Glomerular visceral epithelial cell (primary cell): ENCODE results near the gene PHACTR3.

Experiments
- DNase-seq: peaks from one replicate; pipeline ENCODE4 v3.0.0-alpha.2; 2016; ENCODE audit errors: extremely low spot score

Gene PHACTR3

GRCh38 chr20:59622496-59622895 is 18.2 kb downstream of the PHACTR3 start:
- no peak for DNase-seq

DNA sequence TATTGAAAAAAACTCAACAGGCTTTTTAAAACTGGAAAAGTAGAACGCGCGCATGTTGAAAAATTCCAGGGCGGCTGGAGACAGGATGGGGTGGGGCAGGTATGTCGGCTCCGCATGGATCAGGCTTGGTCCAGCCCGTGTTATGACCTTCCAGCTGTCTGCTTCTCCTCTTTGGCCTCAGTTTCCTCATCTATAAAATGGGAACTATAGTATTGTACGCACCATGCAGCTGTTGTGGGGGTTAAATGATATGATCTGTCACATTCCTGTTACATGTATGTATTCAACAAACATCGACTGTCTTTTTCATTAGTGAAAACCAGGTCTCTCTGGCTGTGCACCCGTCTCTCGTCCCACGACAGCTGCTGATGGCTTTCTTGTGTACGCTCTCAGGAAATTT is 18.8 kb downstream of the PHACTR3 start:
- DNase-seq = no peak

- no peak for DNase-seq
Measured at GRCh38 chr20:59623583-59623982, 19.2 kb downstream of the PHACTR3 start.

DNA sequence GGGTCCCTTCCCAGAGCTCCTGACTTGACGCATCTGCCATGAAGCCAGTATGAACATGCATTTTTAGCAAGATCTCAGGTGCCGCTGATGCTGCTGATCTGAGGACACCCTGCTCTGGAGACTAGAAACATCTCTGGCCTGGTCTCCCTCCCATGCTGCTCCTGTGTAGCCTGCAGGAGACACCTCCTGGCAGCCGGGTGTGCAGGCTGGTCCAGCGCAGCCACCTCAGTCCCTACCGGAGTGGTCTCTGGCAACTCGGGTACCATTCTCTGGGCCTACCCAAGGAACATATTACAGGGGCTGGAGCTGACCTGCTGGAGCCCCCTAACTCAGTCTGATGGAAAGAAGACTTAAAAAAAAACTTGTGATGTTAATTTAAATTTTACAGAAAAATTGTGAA is 20.1 kb downstream of the PHACTR3 start:
- DNase-seq = no peak

- DNase-seq = no peak
Measured at GRCh38 chr20:59625214-59625922, 21.0 kb downstream of the PHACTR3 start.

DNA sequence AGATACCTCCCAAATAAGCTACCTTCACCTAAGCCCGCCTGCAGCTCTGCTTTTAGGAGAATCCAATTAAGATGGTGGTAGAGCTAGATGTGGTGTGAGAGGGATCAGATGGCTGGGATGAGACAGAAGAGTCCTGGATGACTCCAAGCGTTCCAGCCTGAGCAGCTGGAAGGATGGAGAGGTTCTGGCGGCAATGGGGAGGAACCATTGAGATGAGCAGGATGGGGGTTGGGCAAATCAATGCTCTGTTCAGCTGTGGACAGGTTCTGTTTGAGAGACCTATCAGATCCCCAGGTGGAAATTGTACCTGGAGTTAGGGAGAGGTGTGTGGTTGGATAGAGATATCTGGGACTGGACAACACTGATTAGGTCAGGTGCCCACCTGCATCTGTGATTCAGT is 23.0 kb downstream of the PHACTR3 start:
- no peak for DNase-seq

DNA sequence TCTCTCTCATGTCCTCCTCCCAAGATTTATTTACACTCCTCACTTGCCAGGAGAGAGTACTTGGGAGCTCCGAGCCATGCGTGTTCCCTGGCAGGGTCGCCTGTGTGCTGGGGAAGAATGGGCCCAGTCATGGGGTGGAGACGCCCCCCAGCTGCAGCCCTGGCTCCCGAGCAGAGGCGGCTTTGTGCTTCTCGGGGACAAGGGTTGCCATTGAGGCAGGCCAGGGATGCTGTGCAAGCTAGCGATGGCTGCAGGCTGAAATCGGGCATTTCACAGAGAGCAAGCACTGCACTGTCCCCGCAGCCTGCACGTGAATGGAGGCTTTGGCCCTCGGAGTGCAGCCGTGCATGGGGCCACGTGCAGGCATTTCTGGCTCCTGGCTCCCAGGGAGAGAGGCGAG is 23.8 kb downstream of the PHACTR3 start:
- DNase-seq = no peak

DNA sequence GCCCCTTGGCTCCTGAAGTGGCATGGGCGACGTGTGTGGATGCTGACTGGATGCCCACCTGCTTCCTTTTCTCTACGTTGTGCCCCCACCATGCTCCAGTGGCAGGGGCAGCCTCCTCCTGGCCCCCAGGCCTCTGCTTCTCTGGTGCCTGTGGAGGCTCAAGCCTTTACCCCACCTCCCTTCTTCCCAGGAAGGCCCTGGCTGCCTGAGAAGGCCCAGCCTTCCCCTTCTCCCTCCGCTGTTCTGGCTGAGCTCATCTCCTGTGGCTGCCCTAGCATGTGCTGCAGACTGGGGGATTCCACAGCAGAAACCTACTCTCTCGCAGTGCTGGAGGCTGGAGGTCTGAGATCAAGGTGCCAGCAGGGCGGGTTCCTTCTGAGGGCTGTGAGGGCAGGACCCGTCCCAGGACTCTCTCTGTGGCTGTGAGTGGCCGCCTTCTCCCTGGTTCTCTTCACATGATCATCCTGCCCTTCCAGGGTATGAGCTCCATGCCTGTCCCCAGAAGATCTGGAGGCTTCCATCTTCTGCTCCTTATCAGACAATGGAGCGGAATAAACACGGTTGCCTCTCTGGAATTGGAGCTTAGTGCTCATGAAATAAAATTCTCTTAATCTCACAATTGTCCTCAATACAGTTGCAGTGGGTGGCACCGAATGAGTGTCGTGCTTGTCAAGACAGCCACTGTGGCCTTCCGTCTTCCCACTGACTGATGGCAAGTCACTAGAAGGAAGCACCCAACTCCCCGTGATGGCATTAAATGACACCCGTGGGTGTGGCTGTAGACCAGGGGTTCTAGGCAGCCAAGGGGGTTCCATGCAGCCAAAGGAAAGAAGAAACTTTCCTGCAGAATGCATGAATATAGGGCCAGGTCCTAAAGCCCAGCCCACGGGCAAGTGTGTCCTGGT is 25.1 kb downstream of the PHACTR3 start:
- no peak for DNase-seq

DNA sequence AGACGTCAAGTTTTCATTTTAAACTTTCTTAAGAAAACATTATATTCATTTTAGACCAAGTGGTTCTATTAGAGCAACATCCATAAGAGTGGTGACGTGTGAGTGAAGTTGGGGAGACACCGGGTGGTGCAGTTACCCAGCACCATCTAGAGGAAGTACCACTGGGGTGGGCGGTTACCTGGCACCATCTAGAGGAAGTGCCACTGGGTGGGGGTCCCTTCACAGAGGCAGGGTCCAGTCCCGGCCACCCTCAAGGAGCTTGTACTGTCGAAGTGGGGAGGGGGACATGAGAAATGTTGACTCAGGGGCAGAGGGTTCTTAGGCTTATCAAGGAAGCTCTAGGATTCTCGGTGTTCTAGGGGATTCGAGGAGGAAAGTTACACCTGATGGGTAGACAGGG is 26.2 kb downstream of the PHACTR3 start:
- DNase-seq = no peak

GRCh38 chr20:59631751-59632540 is 27.6 kb downstream of the PHACTR3 start:
- no peak for DNase-seq

- DNase-seq = no peak
Measured at GRCh38 chr20:59632541-59633113, 28.3 kb downstream of the PHACTR3 start.

DNA sequence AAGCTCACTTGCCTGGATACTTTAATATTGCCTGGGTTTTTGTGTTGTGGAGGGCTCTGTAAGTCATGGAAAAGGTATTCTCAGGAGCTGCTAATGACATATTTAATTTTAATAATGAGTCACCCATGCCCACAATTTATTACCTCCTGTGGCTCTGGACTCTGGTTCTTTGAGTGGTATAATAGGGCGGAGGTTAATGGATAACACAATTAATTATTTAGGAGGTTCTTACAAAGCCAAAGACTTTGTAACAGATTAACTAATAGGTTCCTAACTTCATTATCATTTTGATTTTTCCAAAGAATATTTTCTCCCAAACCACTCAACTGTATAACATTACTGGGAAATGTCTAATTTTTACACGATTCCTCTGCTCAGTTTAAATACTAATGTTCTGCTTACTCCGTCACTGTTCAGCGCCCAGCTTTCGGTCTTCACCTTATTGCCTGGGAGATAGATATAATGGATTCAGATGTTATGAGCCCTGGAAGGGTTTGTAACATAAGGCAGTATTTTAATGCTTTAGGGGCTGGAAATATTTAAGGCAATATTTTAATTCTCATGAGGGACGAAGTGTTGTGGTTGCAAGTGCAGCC is 29.4 kb downstream of the PHACTR3 start:
- no peak for DNase-seq

DNA sequence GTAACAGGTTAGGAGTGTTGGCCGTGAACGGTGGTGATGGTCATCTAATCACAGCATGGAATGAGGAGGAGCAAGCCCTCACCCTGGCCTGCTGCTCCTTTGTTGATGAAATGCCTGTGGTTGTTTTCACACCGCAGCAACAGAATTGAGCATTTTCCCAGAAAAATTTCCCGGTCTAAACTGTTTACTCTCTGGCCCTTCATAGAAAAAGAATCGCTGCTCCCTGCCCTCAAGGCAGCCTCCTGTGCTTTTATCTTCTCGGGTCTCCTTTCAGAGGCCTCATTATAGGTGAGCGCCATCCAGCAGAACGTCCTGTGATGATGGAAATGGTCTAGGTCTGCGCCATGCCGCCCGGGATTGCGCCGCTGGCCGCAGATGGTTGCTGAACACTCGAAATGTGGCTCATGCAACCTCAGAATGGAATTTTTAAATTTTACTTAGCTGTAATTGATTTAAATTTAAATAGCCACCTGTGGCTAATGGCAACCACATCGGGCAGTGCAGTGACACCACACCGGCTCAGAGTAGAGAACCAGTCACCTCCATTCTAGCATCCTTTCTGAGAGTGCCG is 30.2 kb downstream of the PHACTR3 start:
- no peak for DNase-seq

- DNase-seq = no peak
Measured at GRCh38 chr20:59636766-59637370, 32.5 kb downstream of the PHACTR3 start.

- DNase-seq = no peak
Measured at GRCh38 chr20:59640267-59640666, 35.9 kb downstream of the PHACTR3 start.

DNA sequence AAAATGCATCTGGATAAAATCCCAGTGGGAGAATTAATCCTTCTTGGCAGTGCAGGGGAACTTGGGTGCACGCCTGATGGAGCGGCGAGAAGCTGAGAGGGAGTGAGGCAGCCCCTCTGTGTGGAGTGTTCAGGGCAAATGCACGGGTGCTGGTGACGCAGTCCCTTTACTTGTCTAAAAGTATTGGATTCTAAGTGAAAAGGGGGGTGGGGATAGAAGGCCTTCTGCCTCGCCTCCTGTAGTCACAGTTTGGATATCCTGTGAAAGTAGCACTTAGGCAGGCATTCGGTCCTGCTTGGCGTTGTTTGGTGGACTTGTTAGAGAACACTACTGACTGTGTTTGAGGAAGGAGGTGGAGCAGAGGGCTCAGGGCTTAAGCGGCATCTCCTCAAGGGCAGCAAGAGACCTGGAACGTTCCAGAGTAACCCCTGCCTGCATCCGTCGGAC is 39.3 kb downstream of the PHACTR3 start:
- DNase-seq = no peak

DNA sequence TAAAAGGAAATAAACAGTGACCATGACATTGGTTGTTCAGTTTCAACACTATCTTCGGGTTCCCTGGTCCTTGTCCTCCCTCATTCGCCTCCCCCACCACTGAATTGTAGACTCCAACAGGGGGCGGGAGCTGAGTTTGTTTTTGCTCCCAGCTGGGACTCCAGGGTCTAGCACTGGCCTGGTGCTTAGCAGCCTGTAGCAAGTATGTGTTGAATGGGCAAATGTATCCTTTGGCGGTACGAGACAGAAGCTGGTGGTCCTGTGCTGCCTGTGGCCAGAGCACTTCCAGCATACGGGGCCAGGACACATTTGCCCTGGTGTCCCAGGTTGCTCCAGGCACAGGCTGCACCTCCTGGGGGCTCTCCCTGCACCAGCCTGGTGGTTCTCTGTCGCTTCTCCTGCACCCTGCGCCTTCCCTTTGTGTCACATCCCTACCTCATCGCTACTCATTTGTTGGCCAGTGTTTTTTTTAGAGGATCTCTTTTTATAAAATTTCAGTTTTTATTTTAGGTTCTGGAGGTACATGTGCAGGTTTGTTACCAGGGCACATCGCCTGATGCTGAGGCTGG is 40.1 kb downstream of the PHACTR3 start:
- no peak for DNase-seq

- DNase-seq = no peak
Measured at GRCh38 chr20:59645271-59645670, 40.9 kb downstream of the PHACTR3 start.

DNA sequence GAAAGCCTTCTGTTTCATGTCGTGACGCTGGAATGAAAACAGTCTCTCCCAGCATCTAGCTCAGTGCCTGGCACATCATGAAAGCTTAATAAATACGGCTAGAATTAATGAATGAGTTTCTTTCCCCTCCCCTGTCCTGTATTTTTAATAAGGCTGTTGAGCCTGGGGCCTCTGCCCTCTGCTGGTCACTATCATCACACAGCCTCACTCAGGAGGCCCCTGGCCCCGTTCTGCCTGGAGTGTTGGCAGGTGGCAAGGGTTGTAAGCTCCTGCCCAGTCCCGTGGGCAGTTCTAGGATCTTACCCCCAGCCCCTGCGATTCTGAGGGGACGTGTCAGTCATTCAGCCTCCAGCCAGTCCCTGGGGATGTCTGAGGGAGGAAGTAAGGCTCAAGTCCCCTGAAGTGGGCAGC is 41.4 kb downstream of the PHACTR3 start:
- DNase-seq = no peak

- no peak for DNase-seq
Measured at GRCh38 chr20:59646487-59646886, 42.1 kb downstream of the PHACTR3 start.
